COLO668 (cell line): Measurements from ENCODE around the gene GEMIN4.

ENCODE experiments used
- DNase-seq: peaks from one replicate; lab custom pipeline; 2025; ENCODE audit not compliant: unreplicated experiment; lab: John Stamatoyannopoulos, UW

Gene GEMIN4

DNA sequence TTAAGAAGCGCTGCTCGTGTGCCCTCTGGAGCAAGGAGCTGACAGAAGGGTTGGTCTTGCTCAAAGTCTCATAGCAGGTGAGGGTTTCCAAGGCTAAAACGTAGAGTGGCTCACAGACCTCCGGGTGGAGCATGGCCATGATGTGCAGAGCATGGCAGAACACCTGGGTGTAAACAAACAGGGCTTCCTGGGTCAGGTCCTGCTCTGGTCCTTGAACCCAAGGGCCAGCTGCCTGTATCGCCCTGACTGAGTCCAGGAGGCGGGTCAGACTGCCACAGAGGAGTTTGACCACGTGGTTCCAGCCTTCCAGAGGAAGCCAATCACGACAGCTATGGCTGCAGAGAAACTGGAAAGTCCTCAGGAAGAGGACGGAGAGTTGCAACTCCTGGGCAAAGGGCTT is 7.1 kb downstream of the GEMIN4 start:
- DNase-seq = no peak

DNA sequence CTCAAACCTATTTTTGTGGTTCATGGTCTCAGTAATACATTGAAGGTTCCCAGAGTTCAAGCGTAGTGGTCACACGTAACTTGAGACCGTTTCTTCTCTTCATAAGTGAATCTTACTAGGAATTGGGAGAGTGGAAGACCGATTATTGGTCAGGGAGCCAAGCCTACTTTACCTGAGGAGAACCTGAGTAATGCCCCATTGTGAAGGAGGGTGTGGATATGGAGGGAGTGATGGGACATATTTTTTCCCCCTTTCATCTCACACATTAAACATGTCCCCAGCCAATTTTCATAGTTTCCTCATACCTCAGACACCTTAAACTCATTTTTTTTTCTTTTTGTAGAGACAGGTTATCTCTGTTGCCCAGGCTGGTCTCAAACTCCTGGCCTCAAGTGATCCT is 8.9 kb downstream of the GEMIN4 start:
- DNase-seq = no peak

DNA sequence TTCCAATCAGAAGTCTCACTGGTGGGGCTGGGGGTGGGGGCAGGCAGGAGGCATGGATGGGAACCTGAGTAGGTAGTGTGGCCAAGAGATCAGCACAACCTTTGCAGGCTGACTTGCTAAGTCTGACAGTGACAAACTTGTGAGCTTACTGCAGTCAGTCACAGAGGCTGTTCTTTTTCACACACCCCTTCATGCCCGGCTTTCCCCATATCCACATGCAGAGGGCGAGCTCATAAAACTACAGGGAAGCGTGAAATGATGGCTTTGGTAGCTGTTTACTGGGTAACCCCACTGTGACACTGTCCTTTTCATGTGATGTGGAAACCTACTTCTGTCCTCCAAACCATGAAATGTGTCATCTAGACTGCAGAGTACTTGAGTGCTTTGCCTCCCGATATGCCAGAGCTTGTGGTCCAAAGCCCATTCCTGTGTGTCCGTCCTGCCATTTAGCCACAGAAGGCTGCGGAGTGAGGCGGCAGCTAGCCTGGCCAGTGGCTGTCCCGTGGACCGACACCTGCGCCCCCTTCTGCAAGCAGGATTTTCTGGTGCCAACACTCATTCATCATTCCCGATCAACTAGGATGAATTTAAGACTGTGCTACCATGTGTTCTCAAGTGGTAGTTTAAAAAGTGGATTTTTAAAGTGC is 9.8 kb downstream of the GEMIN4 start:
- no peak for DNase-seq

DNA sequence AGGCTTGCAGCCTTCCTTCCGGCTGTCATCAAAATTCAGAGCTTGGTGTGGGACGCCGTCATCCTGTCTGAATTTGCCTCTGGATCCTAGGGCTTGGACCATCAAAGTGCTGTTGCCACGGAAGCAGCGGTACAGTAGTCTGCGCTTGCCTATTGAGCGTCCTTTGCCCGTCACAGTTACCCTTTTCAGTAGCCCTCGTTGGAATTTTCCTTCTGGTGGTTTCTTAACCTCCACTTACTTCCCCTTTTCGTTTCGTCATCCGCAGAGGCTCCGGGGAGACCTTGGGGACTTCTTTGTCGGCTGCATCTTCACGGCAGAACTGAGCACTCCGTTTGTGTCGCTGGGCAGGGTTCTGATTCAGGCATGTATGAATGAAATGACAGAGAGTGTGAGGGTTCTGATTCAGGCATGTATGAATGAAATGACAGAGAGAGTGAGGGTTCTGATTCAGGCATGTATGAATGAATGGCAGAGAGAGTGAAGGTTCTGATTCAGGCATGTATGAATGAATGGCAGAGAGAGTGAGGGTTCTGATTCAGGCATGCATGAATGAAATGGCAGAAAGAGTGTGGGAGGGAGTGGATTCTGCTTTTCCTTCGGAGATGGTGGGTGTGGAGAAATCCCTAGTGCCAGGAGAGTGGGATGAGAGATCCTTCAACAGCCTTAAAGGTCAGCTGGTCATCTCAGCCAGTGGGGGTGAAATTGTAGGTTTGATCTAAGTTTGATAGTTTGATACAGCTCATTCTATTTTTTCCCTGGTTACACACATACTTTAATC is 11.6 kb downstream of the GEMIN4 start:
- no peak for DNase-seq

DNA sequence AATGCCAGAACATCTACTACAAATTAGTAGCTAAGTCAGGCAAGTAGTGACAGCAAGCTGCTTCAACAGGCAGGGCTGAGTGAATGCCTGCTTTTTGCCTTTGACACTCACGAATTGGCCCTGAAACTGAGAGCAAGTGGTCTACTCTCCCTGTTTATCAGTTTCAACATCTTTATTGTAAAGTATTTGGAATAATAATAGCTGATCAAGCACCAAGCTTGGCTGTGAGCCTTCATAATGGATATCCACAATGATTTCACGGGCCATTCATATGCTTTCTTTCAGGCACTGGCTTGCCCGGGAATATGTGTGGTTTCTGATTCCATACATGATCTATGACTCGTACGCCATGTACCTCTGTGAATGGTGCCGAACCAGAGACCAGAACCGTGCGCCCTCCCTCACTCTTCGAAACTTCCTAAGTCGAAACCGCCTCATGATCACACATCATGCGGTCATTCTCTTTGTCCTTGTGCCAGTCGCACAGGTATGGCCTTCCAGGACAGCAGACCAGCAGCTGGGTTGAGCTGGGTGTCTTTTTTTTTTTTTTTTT is 14.4 kb downstream of the GEMIN4 start:
- no peak for DNase-seq

DNA sequence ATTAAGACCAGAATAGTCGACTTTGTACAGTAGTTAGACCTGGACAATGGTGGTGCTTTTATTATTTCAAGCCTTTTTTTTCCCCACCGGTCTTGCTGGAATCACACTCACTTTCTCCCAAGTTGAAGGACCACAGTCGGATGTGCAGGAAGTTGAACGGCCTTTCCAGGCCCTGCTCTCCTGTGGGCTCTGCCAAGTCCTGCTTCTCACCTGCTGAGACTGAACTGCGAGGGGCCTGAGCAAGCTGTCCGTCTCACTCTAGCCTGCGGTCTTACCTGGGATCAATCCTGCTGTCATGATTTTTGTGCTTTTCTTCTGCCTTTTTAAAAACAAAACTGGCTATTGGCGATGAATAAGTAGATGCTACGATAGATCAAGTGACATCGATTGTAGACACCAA is 18.3 kb downstream of the GEMIN4 start:
- peak; percentile 5 for DNase-seq

DNA sequence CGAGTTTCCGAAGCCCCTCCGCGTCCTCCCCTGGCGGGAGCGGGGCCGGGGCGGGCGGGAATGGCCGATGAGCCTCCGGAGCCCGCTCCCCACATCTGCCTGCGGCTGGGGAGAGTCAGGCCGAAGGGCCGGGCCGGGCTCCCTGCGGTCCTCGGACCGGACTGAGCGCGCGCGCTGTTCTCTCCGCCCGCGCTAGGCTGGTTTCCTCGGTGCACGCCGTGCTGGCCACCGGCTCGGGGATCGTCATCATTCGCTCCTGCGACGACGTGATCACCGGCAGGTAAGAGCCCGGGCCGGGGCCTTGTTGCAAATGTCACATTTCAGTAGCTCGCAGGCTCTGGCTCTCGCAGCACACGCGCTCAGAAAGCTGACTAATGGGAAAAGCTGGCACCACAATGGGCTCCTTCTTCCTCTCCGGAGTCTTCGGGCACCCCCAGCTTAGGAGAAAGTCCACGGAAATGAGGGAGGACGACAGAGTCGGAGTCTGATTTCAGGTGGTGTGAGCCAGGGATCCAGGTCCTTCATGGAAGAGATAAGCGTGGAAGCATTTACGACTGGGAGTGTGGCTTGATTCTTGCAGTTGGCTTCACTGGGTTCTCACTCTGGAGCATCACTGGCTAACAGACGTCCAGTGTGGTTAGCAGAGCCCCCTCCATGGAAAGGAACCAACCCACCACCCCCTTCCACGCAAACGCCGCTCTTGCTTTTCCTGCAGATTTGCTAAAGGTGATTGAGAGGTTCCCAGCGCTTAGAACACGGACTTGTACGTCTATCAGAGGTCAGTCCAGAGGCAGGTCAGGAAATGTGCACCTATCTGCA is 19.0 kb downstream of the GEMIN4 start:
- peak; percentile 47 for DNase-seq

DNA sequence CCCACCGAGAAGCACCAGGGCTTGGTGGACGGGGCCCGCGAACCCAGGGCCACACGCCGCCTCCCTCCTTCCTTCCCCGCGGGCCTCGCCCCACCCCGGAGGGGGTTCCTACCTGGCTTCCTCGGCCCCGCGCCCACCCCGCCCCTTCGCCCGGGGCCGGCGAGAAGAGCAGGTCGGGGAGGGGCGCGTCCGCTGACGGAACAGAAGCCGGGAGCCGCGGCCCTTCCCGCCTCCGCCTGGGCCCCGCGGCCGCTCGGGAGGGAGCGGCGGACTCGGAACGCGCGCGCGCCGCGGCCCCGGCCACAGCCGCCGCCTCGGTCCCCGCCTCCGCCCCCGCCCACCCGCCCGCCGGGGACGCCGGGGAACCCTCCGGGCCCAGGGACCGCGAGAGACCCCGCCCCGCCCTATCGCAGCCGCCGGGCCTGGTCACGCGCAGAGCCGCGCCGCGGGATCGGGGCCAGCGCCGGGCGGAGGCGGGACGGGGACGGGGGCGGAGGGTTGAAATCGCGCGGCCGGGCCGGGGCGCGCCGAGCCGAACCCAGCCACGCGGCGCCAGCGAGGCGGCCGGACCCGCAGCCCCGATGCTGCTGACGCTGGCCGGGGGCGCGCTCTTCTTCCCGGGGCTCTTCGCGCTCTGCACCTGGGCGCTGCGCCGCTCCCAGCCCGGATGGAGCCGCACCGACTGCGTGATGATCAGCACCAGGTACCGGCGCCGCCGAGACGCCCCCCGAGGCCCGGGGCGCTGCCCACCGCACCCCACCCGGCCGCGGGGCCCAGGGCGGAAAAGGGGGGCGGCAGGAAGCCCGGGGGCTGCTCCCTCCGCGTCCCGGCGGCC is 19.8 kb downstream of the GEMIN4 start, which contains the start of gene TLCD3A:
Gene TLCD3A (plus strand): TSS at position 530 of the 835 bp plus-strand sequence. CDS start 52 bp downstream, at position 582.
- peak; percentile 70 for DNase-seq

DNA sequence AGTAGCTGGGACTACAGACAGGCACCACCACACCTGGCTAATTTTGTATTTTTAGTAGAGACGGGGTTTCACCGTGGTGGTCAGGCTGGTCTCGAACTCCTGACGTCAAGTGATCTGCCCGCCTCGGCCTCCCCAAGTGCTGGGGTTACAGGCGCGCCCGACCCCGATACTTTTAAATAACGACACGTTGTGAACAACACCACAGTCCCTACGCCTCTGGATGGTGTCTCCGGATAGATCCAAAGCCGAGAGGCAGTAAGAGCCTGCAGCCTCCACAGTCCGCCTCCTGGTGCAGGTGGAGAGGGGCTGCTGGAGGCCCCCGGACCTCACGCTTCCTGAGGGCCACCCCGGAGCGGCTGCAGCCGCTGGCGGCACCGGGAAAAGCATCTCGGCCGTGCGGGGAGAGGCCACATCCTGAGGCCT is 20.4 kb downstream of the GEMIN4 start:
- no peak for DNase-seq

DNA sequence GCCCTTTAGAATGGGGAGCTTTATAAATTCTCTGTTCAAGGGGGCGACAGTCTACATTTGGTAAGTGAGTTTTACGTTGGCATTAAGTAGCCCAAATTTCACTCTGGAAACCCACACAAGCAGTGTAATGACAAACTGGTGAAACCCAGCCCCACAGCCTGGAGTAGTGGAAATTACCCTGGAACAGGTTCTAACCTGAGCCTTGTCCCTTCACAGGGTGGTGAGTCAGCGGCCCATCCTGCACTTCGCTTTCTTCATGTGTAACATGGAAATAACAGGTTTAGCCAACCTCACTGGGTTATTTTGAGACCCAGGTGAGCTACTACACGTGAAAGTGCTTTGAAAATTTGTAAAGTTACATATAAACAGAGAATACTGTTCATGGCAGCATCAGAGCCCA is 23.2 kb downstream of the GEMIN4 start:
- DNase-seq = no peak

DNA sequence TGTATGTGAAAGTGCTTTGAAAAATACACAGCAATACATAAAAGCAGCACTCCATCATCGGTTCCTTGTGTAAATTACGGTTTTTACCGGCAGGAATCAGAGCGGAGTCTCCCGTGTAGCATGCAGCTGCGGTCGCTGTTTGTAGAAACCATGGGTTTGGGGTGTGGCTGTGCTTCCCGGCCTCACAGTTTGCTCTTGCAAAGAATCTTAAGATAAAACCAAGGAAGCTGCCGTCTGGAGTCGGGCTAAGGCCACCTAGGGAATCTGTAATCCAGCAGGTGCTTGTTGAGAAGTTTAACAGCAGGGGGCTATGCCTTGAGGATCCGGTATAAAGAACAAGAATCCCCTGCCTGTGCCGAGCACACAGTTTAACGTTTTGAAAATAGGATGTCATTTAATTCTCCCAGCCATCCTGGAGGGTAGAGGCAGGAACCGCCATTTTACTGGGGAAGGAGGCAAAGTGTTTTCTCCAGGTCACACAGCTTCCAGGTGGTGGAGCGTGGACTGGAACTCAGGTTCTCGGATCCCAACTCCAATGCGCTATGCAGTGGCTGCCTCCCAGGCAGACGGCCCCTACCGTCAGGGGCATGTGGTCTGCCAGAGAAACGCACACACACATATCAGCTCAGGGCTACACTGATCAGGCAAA is 25.7 kb downstream of the GEMIN4 start:
- no peak for DNase-seq

DNA sequence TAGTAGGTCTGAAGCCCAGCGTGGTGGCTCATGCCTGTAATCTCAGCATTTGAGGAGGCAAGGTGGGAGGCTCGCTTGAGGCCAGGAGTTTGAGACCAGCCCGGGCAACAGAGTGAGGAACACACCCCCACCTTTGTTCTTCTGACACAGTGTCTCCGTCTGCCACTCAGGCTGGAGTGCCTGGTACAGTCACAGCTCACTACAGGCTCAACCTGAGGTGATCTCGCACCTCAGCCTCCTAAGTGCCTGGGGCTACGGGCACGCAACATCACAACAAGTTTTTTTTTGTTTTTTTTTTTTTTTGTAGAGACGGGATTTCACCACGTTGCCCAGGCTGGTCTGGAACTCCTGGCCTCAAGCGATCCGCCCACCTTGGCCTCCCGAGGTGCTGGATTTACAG is 26.3 kb downstream of the GEMIN4 start:
- no peak for DNase-seq

DNA sequence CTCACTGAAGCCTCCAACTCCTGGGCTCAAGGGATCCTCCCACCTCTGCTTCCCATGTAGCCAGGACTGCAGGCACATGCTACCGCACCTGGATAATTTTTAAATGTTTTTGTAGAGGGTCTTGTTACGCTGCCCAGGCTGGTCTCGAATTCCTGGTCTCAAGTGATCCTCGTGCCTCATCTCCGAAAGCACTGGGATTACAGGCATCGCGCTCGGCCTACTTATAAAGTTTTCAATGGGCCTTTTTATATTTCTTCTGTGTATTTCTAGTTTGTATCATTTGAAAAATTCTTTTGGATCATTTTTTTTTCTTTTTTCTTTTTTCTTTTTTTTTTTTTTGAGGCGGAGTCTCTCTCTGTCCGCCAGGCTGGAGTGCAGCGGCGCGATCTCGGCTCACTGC is 27.0 kb downstream of the GEMIN4 start:
- no peak for DNase-seq

DNA sequence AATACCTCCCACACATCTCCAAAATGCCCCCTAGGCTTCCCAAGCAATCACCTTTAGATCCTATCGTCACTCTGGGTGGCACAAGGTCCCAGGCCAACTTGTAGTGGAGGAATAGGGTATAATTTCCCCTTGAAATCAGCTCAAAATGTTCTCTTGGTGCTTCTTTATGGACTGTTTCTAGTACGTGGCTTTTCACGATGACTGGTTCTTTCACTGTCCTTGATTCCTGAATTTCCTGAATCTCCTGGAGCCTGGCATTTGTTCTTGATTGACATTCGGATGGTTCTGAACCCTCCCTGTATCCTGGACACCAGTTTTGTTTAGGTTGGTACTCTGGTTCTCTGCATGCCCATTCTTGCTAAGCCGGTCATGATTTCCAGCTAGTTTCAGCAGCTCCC is 30.5 kb downstream of the GEMIN4 start:
- DNase-seq = no peak

DNA sequence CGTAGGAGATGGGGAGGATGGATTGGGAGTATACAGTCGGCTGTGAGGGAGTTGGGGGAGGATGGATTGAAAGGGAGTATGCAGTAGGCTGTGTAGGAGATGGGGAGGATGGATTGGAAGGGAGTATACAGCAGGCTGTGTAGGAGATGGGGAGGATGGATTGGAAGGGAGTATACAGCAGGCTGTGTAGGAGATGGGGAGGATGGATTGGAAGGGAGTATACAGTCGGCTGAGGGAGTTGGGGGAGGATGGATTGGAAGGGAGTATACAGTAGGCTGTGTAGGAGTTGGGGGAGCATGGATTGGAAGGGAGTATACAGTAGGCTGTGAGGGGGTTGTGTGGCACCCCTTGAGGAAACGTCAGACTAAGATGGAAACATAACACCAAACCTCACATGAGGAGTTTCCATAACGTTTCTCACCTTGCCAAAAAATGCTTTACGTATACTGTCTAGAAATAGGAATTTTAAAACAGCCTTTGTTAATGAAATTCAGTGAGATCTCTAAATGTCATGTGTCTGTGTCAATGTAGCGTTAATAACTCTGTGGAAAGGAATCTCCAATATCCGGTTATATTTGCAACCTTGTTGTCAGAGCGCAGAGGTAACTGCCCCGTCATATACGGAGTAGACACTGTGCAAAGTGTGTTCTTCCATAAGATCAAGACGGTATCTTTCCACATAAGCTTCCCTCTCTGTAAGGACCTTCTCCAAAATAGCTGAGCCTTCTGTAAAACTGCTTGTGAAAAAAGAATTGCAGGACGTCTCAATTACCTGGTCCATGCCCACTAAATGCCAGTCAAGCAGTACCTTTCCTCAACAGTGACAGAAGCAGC is 31.1 kb downstream of the GEMIN4 start:
- DNase-seq = no peak

DNA sequence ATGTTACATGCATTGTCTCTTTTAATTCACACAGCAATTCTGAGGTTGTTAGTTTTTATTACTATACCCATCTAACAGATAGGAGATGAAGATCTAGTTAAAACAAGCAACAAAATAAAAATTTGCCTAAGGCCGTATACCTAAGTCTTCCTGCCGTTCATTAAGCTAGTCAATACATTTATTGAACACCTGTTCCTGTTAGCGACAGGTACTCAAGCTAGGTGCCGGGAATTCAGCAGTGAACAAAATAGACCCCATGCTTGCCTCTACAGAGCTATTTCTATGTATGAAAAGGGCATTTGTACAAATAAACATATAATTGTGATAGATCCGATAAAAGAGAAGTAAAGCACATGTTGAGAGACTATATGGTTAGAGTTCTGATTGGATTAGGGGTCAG is 34.0 kb downstream of the GEMIN4 start:
- DNase-seq = no peak

DNA sequence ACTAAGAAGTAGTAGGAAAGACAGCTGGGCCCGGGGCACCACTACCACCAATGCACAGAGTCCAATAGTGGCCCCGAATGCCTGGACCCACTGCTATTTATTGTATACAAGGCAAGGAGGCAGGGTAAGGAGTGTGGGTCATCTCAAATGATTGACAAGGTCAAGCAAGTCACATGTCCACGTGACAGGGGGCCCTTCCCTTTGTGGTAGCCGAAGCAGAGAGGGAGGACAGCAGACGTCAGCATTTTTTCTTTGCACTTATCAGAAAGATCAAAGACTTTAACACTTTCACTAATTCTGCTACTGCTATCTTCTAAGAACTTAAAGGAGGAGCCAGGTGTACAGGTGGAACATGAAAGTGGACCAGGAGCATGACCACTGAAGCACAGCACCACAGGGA is 43.9 kb downstream of the GEMIN4 start:
- no peak for DNase-seq

DNA sequence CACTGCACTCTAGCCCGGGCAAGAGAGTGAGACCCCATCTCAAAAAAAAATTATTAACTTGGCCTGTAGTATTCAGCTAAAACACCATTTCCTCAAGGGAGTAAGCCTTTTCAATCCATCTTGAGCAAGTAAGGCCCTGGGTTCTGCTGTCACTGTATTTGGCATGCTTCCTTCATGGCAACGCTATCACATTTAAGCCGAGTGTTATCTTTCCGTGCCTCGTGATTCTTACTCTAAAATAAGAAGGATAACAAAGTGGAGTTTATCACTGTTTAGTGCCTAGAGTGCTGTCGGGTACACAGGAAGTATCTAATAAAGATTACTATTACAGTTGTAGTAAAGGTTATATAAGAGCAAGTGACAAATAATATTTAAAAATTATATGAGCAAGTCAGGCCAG is 46.2 kb downstream of the GEMIN4 start:
- no peak for DNase-seq

DNA sequence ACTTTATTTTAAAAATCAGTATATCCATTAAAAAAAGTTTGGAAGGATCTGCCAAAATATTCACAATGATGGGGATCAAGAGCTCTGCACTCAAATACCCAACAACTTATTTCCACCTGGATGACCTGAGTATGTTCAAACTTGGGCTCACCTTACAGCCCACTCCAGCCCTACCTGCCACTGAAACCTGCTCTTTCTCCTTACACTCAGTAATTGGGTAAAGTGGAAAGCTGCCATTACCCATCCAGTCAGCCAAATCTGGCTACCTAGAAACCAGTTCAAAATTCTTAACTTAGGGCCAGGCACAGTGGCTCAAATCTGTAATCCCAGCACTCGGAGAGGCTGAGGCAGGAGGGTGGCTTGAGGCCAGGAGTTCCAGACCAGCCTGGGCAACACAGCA is 47.1 kb downstream of the GEMIN4 start:
- DNase-seq = no peak
